ENCODE data around the gene STX19. TPM values are rescaled to one million over a fixed set of nuclear protein-coding genes. Genes with fewer than 3 reads are reported as not detected.
"Not testable (repeated sequence)": the region's sequence is repeated elsewhere in the genome, so short reads cannot be mapped to it uniquely, and the experiment has no call there.

The STX19 gene
- total and polyA plus RNA-seq, 2 donors = 0.42 to 2.6 TPM

GRCh38 chr3:94064243-94064860, 36.0 kb upstream of the STX19 start:
- Histone ChIP-seq H3K27ac (ENCODE audit: low read depth in 1 of 2, low read length in 1 of 2) (no peak overlapping the region), H3K4me1 (ENCODE audit: control insufficient read depth in 2 of 2, insufficient read depth in 2 of 2, low read length in 2 of 2) (peaks cover 7 to 8% of the 10 kb centered on the region in 2 donors), H3K27me3 (ENCODE audit: control insufficient read depth in 2 of 2, insufficient read depth in 1 of 2, low read length in 1 of 2) (no peaks in the 10 kb centered on the region), H3K9me3 (ENCODE audit: control insufficient read depth in 2 of 2, insufficient read depth in 1 of 2, low read length in 1 of 2) (no peaks in the 10 kb centered on the region), H3K4me3 (ENCODE audit: low read length in 2 of 2) (no peak overlapping the region), H3K36me3 (ENCODE audit: control insufficient read depth in 2 of 2, insufficient read depth in 2 of 2, low read length in 1 of 2) (peaks cover 6 to 17% of the 10 kb centered on the region in 2 donors)
- no peak for DNase-seq (ENCODE audit: low read depth in 6 of 9, low spot score in 9 of 9)
- 83% methylated on average over 6 of the region's 6 CpGs for WGBS

- 63% methylated on average over 17 of the region's 17 CpGs for WGBS
- Histone ChIP-seq H3K4me3 (ENCODE audit: low read length in 2 of 2) (peak overlapping the region; percentile 64 to 87), H3K27ac (ENCODE audit: low read depth in 1 of 2, low read length in 1 of 2) (peak overlapping the region; percentile 93 to 99), H3K4me1 (ENCODE audit: control insufficient read depth in 2 of 2, insufficient read depth in 2 of 2, low read length in 2 of 2) (peaks cover 7 to 8% of the 10 kb centered on the region in 2 donors), H3K36me3 (ENCODE audit: control insufficient read depth in 2 of 2, insufficient read depth in 2 of 2, low read length in 1 of 2) (peaks cover 6 to 17% of the 10 kb centered on the region in 2 donors), H3K27me3 (ENCODE audit: control insufficient read depth in 2 of 2, insufficient read depth in 1 of 2, low read length in 1 of 2) (no peaks in the 10 kb centered on the region), H3K9me3 (ENCODE audit: control insufficient read depth in 2 of 2, insufficient read depth in 1 of 2, low read length in 1 of 2) (no peaks in the 10 kb centered on the region)
- DNase-seq (ENCODE audit: low read depth in 6 of 9, low spot score in 9 of 9) = no peak
Measured at GRCh38 chr3:94063496-94064119, 35.2 kb upstream of the STX19 start.

GRCh38 chr3:94062513-94063404, 34.4 kb upstream of the STX19 start, which contains the start of the genes DHFR2 and NSUN3:
Gene DHFR2, minus strand, starts transcription at chr3:94062916. Its CDS starts 1,405 bp downstream, at chr3:94061511.
Gene NSUN3, plus strand, starts transcription at chr3:94063061. Its CDS starts 66 bp downstream, at chr3:94063127.
- peaks cover 7 to 8% of the 10 kb centered on the region in 2 donors for H3K4me1 ChIP-seq (ENCODE audit: control insufficient read depth in 2 of 2, insufficient read depth in 2 of 2, low read length in 2 of 2)
- under 1% methylated on average over 52 of the region's 52 CpGs for WGBS

GRCh38 chr3:94061297-94061696, 32.9 kb upstream of the STX19 start:
- WGBS = 98% methylated on average over 13 of the region's 13 CpGs
- DNase-seq (ENCODE audit: low read depth in 6 of 9, low spot score in 9 of 9) = no peak
- no peaks in the 10 kb centered on the region for H3K9me3 ChIP-seq (ENCODE audit: control insufficient read depth in 2 of 2, insufficient read depth in 1 of 2, low read length in 1 of 2)
- H3K27ac ChIP-seq (ENCODE audit: low read depth in 1 of 2, low read length in 1 of 2) = no peak overlapping the region
- no peak overlapping the region for H3K4me3 ChIP-seq (ENCODE audit: low read length in 2 of 2)
- H3K27me3 ChIP-seq (ENCODE audit: control insufficient read depth in 2 of 2, insufficient read depth in 1 of 2, low read length in 1 of 2) = no peaks in the 10 kb centered on the region
- H3K36me3 ChIP-seq (ENCODE audit: control insufficient read depth in 2 of 2, insufficient read depth in 2 of 2, low read length in 1 of 2) = peaks cover 3 to 8% of the 10 kb centered on the region in 2 donors
- H3K4me1 ChIP-seq (ENCODE audit: control insufficient read depth in 2 of 2, insufficient read depth in 2 of 2, low read length in 2 of 2) = peaks cover 7 to 8% of the 10 kb centered on the region in 2 donors

More at GRCh38 chr3:94062513-94063404, 34.4 kb upstream of the STX19 start, which contains the start of the genes DHFR2 and NSUN3:
- no peaks in the 10 kb centered on the region for H3K9me3 ChIP-seq (ENCODE audit: control insufficient read depth in 2 of 2, insufficient read depth in 1 of 2, low read length in 1 of 2)
- H3K27ac ChIP-seq (ENCODE audit: low read depth in 1 of 2, low read length in 1 of 2) = peak within 1 kb of the TSS; percentile 93 to 99
- peak; percentile 86 to 98 (median 93) for DNase-seq (ENCODE audit: low read depth in 6 of 9, low spot score in 9 of 9)
- peak within 1 kb of the TSS; percentile 64 to 87 for H3K4me3 ChIP-seq (ENCODE audit: low read length in 2 of 2)
- H3K36me3 ChIP-seq (ENCODE audit: control insufficient read depth in 2 of 2, insufficient read depth in 2 of 2, low read length in 1 of 2) = peaks cover 6 to 17% of the 10 kb centered on the region in 2 donors
- no peaks in the 10 kb centered on the region for H3K27me3 ChIP-seq (ENCODE audit: control insufficient read depth in 2 of 2, insufficient read depth in 1 of 2, low read length in 1 of 2)

- DNase-seq (ENCODE audit: low read depth in 6 of 9, low spot score in 9 of 9) = no peak
- no peaks in the 10 kb centered on the region for H3K36me3 ChIP-seq (ENCODE audit: control insufficient read depth in 2 of 2, insufficient read depth in 2 of 2, low read length in 1 of 2)
- no peak overlapping the region for H3K27ac ChIP-seq (ENCODE audit: low read depth in 1 of 2, low read length in 1 of 2)
- H3K9me3 ChIP-seq (ENCODE audit: control insufficient read depth in 2 of 2, insufficient read depth in 1 of 2, low read length in 1 of 2) = no peaks in the 10 kb centered on the region
- H3K4me1 ChIP-seq (ENCODE audit: control insufficient read depth in 2 of 2, insufficient read depth in 2 of 2, low read length in 2 of 2) = no peaks in the 10 kb centered on the region
- no peak overlapping the region for H3K4me3 ChIP-seq (ENCODE audit: low read length in 2 of 2)
- no peaks in the 10 kb centered on the region for H3K27me3 ChIP-seq (ENCODE audit: control insufficient read depth in 2 of 2, insufficient read depth in 1 of 2, low read length in 1 of 2)
Measured at GRCh38 chr3:94050546-94050945, 22.1 kb upstream of the STX19 start.

GRCh38 chr3:94049267-94049666, 20.9 kb upstream of the STX19 start:
- 93% methylated on average over 2 of the region's 2 CpGs for WGBS
- Histone ChIP-seq H3K27ac (ENCODE audit: low read depth in 1 of 2, low read length in 1 of 2) (no peak overlapping the region), H3K9me3 (ENCODE audit: control insufficient read depth in 2 of 2, insufficient read depth in 1 of 2, low read length in 1 of 2) (peaks cover 0 to 3% of the 10 kb centered on the region in 2 donors), H3K27me3 (ENCODE audit: control insufficient read depth in 2 of 2, insufficient read depth in 1 of 2, low read length in 1 of 2) (no peaks in the 10 kb centered on the region), H3K36me3 (ENCODE audit: control insufficient read depth in 2 of 2, insufficient read depth in 2 of 2, low read length in 1 of 2) (peaks cover 3 to 8% of the 10 kb centered on the region in 2 donors), H3K4me3 (ENCODE audit: low read length in 2 of 2) (no peak overlapping the region), H3K4me1 (ENCODE audit: control insufficient read depth in 2 of 2, insufficient read depth in 2 of 2, low read length in 2 of 2) (no peaks in the 10 kb centered on the region)
- no peak for DNase-seq (ENCODE audit: low read depth in 6 of 9, low spot score in 9 of 9)

- no peaks in the 10 kb centered on the region for H3K27me3 ChIP-seq (ENCODE audit: control insufficient read depth in 2 of 2, insufficient read depth in 1 of 2, low read length in 1 of 2)
- peaks cover 4 to 10% of the 10 kb centered on the region in 2 donors for H3K36me3 ChIP-seq (ENCODE audit: control insufficient read depth in 2 of 2, insufficient read depth in 2 of 2, low read length in 1 of 2)
- peaks cover 0 to 7% of the 10 kb centered on the region in 2 donors for H3K9me3 ChIP-seq (ENCODE audit: control insufficient read depth in 2 of 2, insufficient read depth in 1 of 2, low read length in 1 of 2)
- H3K4me1 ChIP-seq (ENCODE audit: control insufficient read depth in 2 of 2, insufficient read depth in 2 of 2, low read length in 2 of 2) = no peaks in the 10 kb centered on the region
- 98% methylated on average over 2 of the region's 2 CpGs for WGBS
- DNase-seq (ENCODE audit: low read depth in 6 of 9, low spot score in 9 of 9) = no peak
- no peak overlapping the region for H3K27ac ChIP-seq (ENCODE audit: low read depth in 1 of 2, low read length in 1 of 2)
- H3K4me3 ChIP-seq (ENCODE audit: low read length in 2 of 2) = no peak overlapping the region
Measured at GRCh38 chr3:94046533-94046932, 18.1 kb upstream of the STX19 start.

- H3K4me1 ChIP-seq (ENCODE audit: control insufficient read depth in 2 of 2, insufficient read depth in 2 of 2, low read length in 2 of 2); H3K9me3 ChIP-seq (ENCODE audit: control insufficient read depth in 2 of 2, insufficient read depth in 1 of 2, low read length in 1 of 2); H3K27ac ChIP-seq (ENCODE audit: low read depth in 1 of 2, low read length in 1 of 2); H3K27me3 ChIP-seq (ENCODE audit: control insufficient read depth in 2 of 2, insufficient read depth in 1 of 2, low read length in 1 of 2); H3K4me3 ChIP-seq (ENCODE audit: low read length in 2 of 2); DNase-seq (ENCODE audit: low read depth in 6 of 9, low spot score in 9 of 9): not testable (repeated sequence)
- WGBS = 99% methylated on average over 61 of the region's 61 CpGs
- peaks cover 4 to 10% of the 10 kb centered on the region in 2 donors for H3K36me3 ChIP-seq (ENCODE audit: control insufficient read depth in 2 of 2, insufficient read depth in 2 of 2, low read length in 1 of 2)
Measured at GRCh38 chr3:94044100-94044936, 15.9 kb upstream of the STX19 start.
